HepG2 (cell line): ENCODE results near the gene STX1B. TPM values are rescaled to one million over a fixed set of nuclear protein-coding genes. Genes with fewer than 3 reads are reported as not detected.

Experiments
- AGO1 ChIP-seq: fragments of 200-400 bp; formaldehyde crosslinking; IDR thresholded peaks from 2 replicates; pipeline ENCODE4 v1.6.1; 2017; ENCODE audit warnings: mild to moderate bottlenecking, low read depth, low read length, moderate library complexity; ENCODE audit not compliant: poor library complexity, severe bottlenecking
- FOXK1 ChIP-seq: sonication (generic); formaldehyde crosslinking; IDR thresholded peaks from 2 replicates; pipeline ENCODE4 v1.4.0; 2020; ENCODE audit warnings: low read depth, missing genetic modification reagents, borderline replicate concordance
- NR2F6 ChIP-seq, 2 experiments: IDR thresholded peaks; 2 replicates each; pipeline ENCODE4 v1.6.1; 2016; ENCODE audit warnings: antibody characterized with exemption in 1 of 2, mild to moderate bottlenecking in 1 of 2
- PREB ChIP-seq: sonication (generic); formaldehyde crosslinking; IDR thresholded peaks from 2 replicates; pipeline ENCODE4 v1.4.0; 2020; ENCODE audit warnings: missing genetic modification reagents
- RXRB ChIP-seq: IDR thresholded peaks from 2 replicates; pipeline ENCODE4 v1.6.1; 2016; ENCODE audit warnings: borderline replicate concordance, missing genetic modification reagents, missing compliant biosample characterization
- SAP130 ChIP-seq: IDR thresholded peaks from 2 replicates; pipeline ENCODE4 v1.6.1; 2016; ENCODE audit warnings: low read depth
- SATB2 ChIP-seq: sonication (generic); formaldehyde crosslinking; IDR thresholded peaks from 2 replicates; pipeline ENCODE4 v1.5.0; 2020; ENCODE audit warnings: missing genetic modification reagents
- TARDBP ChIP-seq: sonication (generic); formaldehyde crosslinking; IDR thresholded peaks from 2 replicates; pipeline ENCODE4 v1.8.0; 2022; ENCODE audit warnings: mild to moderate bottlenecking, missing genetic modification reagents
- TGIF2 ChIP-seq: IDR thresholded peaks from 2 replicates; pipeline ENCODE4 v1.6.1; 2016; ENCODE audit warnings: control low read depth, missing compliant biosample characterization
- TOE1 ChIP-seq: sonication (generic); formaldehyde crosslinking; IDR thresholded peaks from 2 replicates; pipeline ENCODE4 v1.4.0; 2020; ENCODE audit warnings: mild to moderate bottlenecking, missing genetic modification reagents
- ZNF281 ChIP-seq: sonication (generic); formaldehyde crosslinking; IDR thresholded peaks from 2 replicates; pipeline ENCODE4 v1.4.0; 2020; ENCODE audit warnings: missing genetic modification reagents, borderline replicate concordance
- ZNF350 ChIP-seq: sonication (generic); formaldehyde crosslinking; IDR thresholded peaks from 2 replicates; pipeline ENCODE4 v1.4.0; 2020; ENCODE audit warnings: mild to moderate bottlenecking, low read depth, missing genetic modification reagents, borderline replicate concordance
- ZNF567 ChIP-seq: sonication (generic); formaldehyde crosslinking; IDR thresholded peaks from 2 replicates; pipeline ENCODE4 v1.8.1; 2023; ENCODE audit warnings: mild to moderate bottlenecking, missing genetic modification reagents, borderline replicate concordance
- ZNF580 ChIP-seq: IDR thresholded peaks from 2 replicates; pipeline ENCODE4 v1.6.1; 2016; ENCODE audit warnings: low read depth, borderline replicate concordance
- ZNF83 ChIP-seq: sonication (generic); formaldehyde crosslinking; IDR thresholded peaks from 2 replicates; pipeline ENCODE4 v1.4.0; 2020; ENCODE audit warnings: missing genetic modification reagents, mild to moderate bottlenecking, borderline replicate concordance
- ZSCAN20 ChIP-seq: sonication (generic); formaldehyde crosslinking; IDR thresholded peaks from 2 replicates; pipeline ENCODE4 v1.4.0; 2020; ENCODE audit warnings: missing genetic modification reagents, mild to moderate bottlenecking, borderline replicate concordance
- polyA plus RNA-seq, 8 experiments: library from polyadenylated mRNA; depleted of rRNA in 3 of 8; stranded (reverse) in 7 of 8; unstranded in 1 of 8; fragments of >200 nt; fragmentation: Illumina TruSeq in 4 of 8; extraction: Trizol in 4 of 8; gene quantifications; 2 replicates each; pipeline versions ENCODE4 v1.2.1 to v1.2.3, GENCODE V29; 2011 to 2016; ENCODE audit warnings: low read depth in 4 of 8, missing spikeins in 1 of 8, mixed read lengths in 1 of 8; ENCODE audit not compliant: insufficient read depth in 1 of 8
- total RNA-seq, 5 experiments: library from RNA; depleted of rRNA; stranded (reverse); fragments of >200 nt; fragmentation: Illumina TruSeq; extraction: Trizol; gene quantifications; 2 replicates each; pipeline ENCODE4 v1.2.3, GENCODE V29; 2016; ENCODE audit warnings: low read depth in 1 of 5
- TF ChIP-seq, protein P1 (sequence below): sonication (generic); formaldehyde crosslinking; IDR thresholded peaks from 2 replicates; pipeline ENCODE4 v1.4.0; 2020; ENCODE audit warnings: missing genetic modification reagents
- TF ChIP-seq, protein P2 (sequence below): IDR thresholded peaks from 2 replicates; pipeline ENCODE4 v1.4.0; 2020; ENCODE audit warnings: mild to moderate bottlenecking, missing genetic modification reagents

Gene STX1B
- total and polyA plus RNA-seq, 2 of the 13 experiments (the other 11 are each of a cell fraction or from before 2014, with no cell fraction given) = 2.1 to 3.0 TPM

- TF ChIP-seq ZNF281 (CRISPR knock-in tag) = peak; percentile 84
- 0 out of 2 replicates have a peak, but pooled peaks have one; percentile 47 for TF ChIP-seq PREB (CRISPR knock-in tag)
- TF ChIP-seq SAP130 (CRISPR knock-in tag) = 0 out of 2 replicates have a peak, but pooled peaks have one; percentile 55
- TF ChIP-seq TOE1 (CRISPR knock-in tag) = 0 out of 2 replicates have a peak, but pooled peaks have one; percentile 76
- no peak for TF ChIP-seq NR2F6 (IDR thresholded peaks at IDR 0.05)
- TF ChIP-seq NR2F6 (CRISPR knock-in tag; IDR thresholded peaks at IDR 0.05) = peak; percentile 37; the same call in 1 of the 2 replicates
- TF ChIP-seq ZSCAN20 (CRISPR knock-in tag) = no peak
- TF ChIP-seq SATB2 (CRISPR knock-in tag) = no peak
- peak; percentile 42; the same call in 1 of the 2 replicates for TF ChIP-seq RXRB
- peak; percentile 83; the same call in 1 of the 2 replicates for TF ChIP-seq ZNF83 (CRISPR knock-in tag)
- TF ChIP-seq TGIF2 (CRISPR knock-in tag) = 0 out of 2 replicates have a peak, but pooled peaks have one; percentile 15
- peak; percentile 20; the same call in 1 of the 2 replicates for TF ChIP-seq FOXK1 (CRISPR knock-in tag)
- TF ChIP-seq, protein P1, sequence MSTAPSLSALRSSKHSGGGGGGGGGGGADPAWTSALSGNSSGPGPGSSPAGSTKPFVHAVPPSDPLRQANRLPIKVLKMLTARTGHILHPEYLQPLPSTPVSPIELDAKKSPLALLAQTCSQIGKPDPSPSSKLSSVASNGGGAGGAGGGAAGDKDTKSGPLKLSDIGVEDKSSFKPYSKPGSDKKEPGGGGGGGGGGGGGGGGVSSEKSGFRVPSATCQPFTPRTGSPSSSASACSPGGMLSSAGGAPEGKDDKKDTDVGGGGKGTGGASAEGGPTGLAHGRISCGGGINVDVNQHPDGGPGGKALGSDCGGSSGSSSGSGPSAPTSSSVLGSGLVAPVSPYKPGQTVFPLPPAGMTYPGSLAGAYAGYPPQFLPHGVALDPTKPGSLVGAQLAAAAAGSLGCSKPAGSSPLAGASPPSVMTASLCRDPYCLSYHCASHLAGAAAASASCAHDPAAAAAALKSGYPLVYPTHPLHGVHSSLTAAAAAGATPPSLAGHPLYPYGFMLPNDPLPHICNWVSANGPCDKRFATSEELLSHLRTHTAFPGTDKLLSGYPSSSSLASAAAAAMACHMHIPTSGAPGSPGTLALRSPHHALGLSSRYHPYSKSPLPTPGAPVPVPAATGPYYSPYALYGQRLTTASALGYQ (CRISPR knock-in tag) = 0 out of 2 replicates have a peak, but pooled peaks have one; percentile 27
- TF ChIP-seq AGO1 = peak; percentile 87
- TF ChIP-seq, protein P2, sequence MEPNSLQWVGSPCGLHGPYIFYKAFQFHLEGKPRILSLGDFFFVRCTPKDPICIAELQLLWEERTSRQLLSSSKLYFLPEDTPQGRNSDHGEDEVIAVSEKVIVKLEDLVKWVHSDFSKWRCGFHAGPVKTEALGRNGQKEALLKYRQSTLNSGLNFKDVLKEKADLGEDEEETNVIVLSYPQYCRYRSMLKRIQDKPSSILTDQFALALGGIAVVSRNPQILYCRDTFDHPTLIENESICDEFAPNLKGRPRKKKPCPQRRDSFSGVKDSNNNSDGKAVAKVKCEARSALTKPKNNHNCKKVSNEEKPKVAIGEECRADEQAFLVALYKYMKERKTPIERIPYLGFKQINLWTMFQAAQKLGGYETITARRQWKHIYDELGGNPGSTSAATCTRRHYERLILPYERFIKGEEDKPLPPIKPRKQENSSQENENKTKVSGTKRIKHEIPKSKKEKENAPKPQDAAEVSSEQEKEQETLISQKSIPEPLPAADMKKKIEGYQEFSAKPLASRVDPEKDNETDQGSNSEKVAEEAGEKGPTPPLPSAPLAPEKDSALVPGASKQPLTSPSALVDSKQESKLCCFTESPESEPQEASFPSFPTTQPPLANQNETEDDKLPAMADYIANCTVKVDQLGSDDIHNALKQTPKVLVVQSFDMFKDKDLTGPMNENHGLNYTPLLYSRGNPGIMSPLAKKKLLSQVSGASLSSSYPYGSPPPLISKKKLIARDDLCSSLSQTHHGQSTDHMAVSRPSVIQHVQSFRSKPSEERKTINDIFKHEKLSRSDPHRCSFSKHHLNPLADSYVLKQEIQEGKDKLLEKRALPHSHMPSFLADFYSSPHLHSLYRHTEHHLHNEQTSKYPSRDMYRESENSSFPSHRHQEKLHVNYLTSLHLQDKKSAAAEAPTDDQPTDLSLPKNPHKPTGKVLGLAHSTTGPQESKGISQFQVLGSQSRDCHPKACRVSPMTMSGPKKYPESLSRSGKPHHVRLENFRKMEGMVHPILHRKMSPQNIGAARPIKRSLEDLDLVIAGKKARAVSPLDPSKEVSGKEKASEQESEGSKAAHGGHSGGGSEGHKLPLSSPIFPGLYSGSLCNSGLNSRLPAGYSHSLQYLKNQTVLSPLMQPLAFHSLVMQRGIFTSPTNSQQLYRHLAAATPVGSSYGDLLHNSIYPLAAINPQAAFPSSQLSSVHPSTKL (CRISPR knock-in tag) = peak; percentile 49; the same call in 1 of the 2 replicates
- TF ChIP-seq TARDBP = no peak
- peak; percentile 74; the same call in 1 of the 2 replicates for TF ChIP-seq ZNF580 (CRISPR knock-in tag)
- peak; percentile 80; the same call in 1 of the 2 replicates for TF ChIP-seq ZNF567 (CRISPR knock-in tag)
- TF ChIP-seq ZNF350 (CRISPR knock-in tag) = peak; percentile 39; the same call in 1 of the 2 replicates
Measured at GRCh38 chr16:30984669-30985400, 25.6 kb downstream of the STX1B start, which contains the start of gene HSD3B7 (continued).
